ENCODE data around the gene PCYOX1L.

PCYOX1L gene

GRCh38 chr5:149345147-149345891 is 12.5 kb upstream of the PCYOX1L start, which contains the start of gene GRPEL2:
Gene GRPEL2 (plus strand): TSS chr5:149345499. CDS start chr5:149345540, 41 bp downstream.
- Histone ChIP-seq H3K4me2 (ENCODE audit: low read depth, low read length, poor library complexity, severe bottlenecking) (peak within 1 kb of the TSS; percentile 85), H4K20me1 (ENCODE audit: insufficient read depth, low read length, poor library complexity, severe bottlenecking) (peaks cover 33% of the 10 kb centered on the region), H2AFZ (ENCODE audit: low read length) (peak within 1 kb of the TSS; percentile 85), H3K36me3 (ENCODE audit: insufficient read depth, low read length) (peaks cover 18% of the 10 kb centered on the region), H3K4me3 (ENCODE audit: low read length, poor library complexity, severe bottlenecking) (peak within 1 kb of the TSS; percentile 93), H3K27me3 (ENCODE audit: insufficient read depth, low read length, poor library complexity, severe bottlenecking) (no peaks in the 10 kb centered on the region), H3K79me2 (ENCODE audit: insufficient read depth, low read length) (peaks cover 48% of the 10 kb centered on the region), H3K9me3 (ENCODE audit: insufficient read depth, low read depth, low read length) (no peaks in the 10 kb centered on the region), H3K9ac (ENCODE audit: low read depth, low read length, poor library complexity, severe bottlenecking) (peak within 1 kb of the TSS; percentile 94), H3F3A (ENCODE audit: low read depth) (no peaks in the 10 kb centered on the region; the same call in 1 of the 2 replicates), H3K9me2 (replicated peaks; ENCODE audit: low read depth, low read length) (no peaks in the 10 kb centered on the region), H3K4me1 (ENCODE audit: insufficient read depth, low read length, poor library complexity, severe bottlenecking) (peaks cover 47% of the 10 kb centered on the region)
- TF ChIP-seq EZH2phosphoT487 (IDR thresholded peaks at IDR 0.05; ENCODE audit: borderline replicate concordance) (no peak), CTCF (conservative IDR thresholded peaks at IDR 0.05; ENCODE audit: low read length) (no peak)

GRCh38 chr5:149345892-149346222 is 12.0 kb upstream of the PCYOX1L start:
- Histone ChIP-seq H3K4me1 (ENCODE audit: insufficient read depth, low read length, poor library complexity, severe bottlenecking) (peaks cover 47% of the 10 kb centered on the region), H3K36me3 (ENCODE audit: insufficient read depth, low read length) (peaks cover 23% of the 10 kb centered on the region), H3K9me3 (ENCODE audit: insufficient read depth, low read depth, low read length) (no peaks in the 10 kb centered on the region), H3K27me3 (ENCODE audit: insufficient read depth, low read length, poor library complexity, severe bottlenecking) (no peaks in the 10 kb centered on the region), H2AFZ (ENCODE audit: low read length) (peak overlapping the region; percentile 44), H3K79me2 (ENCODE audit: insufficient read depth, low read length) (peaks cover 54% of the 10 kb centered on the region), H3K4me3 (ENCODE audit: low read length, poor library complexity, severe bottlenecking) (peak overlapping the region; percentile 93), H3K9me2 (replicated peaks; ENCODE audit: low read depth, low read length) (no peaks in the 10 kb centered on the region), H4K20me1 (ENCODE audit: insufficient read depth, low read length, poor library complexity, severe bottlenecking) (peaks cover 33% of the 10 kb centered on the region), H3F3A (ENCODE audit: low read depth) (no peaks in the 10 kb centered on the region; the same call in 1 of the 2 replicates), H3K9ac (ENCODE audit: low read depth, low read length, poor library complexity, severe bottlenecking) (peak overlapping the region; percentile 94), H3K4me2 (ENCODE audit: low read depth, low read length, poor library complexity, severe bottlenecking) (peak overlapping the region; percentile 85)
- TF ChIP-seq CTCF (conservative IDR thresholded peaks at IDR 0.05; ENCODE audit: low read length): no peak
- TF ChIP-seq EZH2phosphoT487 (IDR thresholded peaks at IDR 0.05; ENCODE audit: borderline replicate concordance): no peak

GRCh38 chr5:149348518-149348917 is 9.3 kb upstream of the PCYOX1L start:
- no peak for TF ChIP-seq EZH2phosphoT487 (IDR thresholded peaks at IDR 0.05; ENCODE audit: borderline replicate concordance)
- TF ChIP-seq CTCF (conservative IDR thresholded peaks at IDR 0.05; ENCODE audit: low read length): no peak
- Histone ChIP-seq H3K9me3 (ENCODE audit: insufficient read depth, low read depth, low read length) (no peaks in the 10 kb centered on the region), H3K4me2 (ENCODE audit: low read depth, low read length, poor library complexity, severe bottlenecking) (peak overlapping the region; percentile 85), H4K20me1 (ENCODE audit: insufficient read depth, low read length, poor library complexity, severe bottlenecking) (peaks cover 51% of the 10 kb centered on the region), H3K27me3 (ENCODE audit: insufficient read depth, low read length, poor library complexity, severe bottlenecking) (no peaks in the 10 kb centered on the region), H3K79me2 (ENCODE audit: insufficient read depth, low read length) (peaks cover 80% of the 10 kb centered on the region), H3K9ac (ENCODE audit: low read depth, low read length, poor library complexity, severe bottlenecking) (peak overlapping the region; percentile 94), H2AFZ (ENCODE audit: low read length) (no peak overlapping the region), H3K36me3 (ENCODE audit: insufficient read depth, low read length) (peaks cover 49% of the 10 kb centered on the region), H3K9me2 (replicated peaks; ENCODE audit: low read depth, low read length) (no peaks in the 10 kb centered on the region), H3K4me3 (ENCODE audit: low read length, poor library complexity, severe bottlenecking) (peak overlapping the region; percentile 93), H3F3A (ENCODE audit: low read depth) (no peaks in the 10 kb centered on the region; the same call in 1 of the 2 replicates), H3K4me1 (ENCODE audit: insufficient read depth, low read length, poor library complexity, severe bottlenecking) (peaks cover 62% of the 10 kb centered on the region)

Measured in Loucy (cell line).